ELR (cell line): ENCODE measurements around the gene NUP155.
"Not testable (repeated sequence)": the region's sequence is repeated elsewhere in the genome, so short reads cannot be mapped to it uniquely, and the experiment has no call there.

Experiments
- DNase-seq: peaks from one replicate; pipeline ENCODE4 v3.0.0-alpha.2; 2015; ENCODE audit warnings: low read depth

NUP155 gene

DNA sequence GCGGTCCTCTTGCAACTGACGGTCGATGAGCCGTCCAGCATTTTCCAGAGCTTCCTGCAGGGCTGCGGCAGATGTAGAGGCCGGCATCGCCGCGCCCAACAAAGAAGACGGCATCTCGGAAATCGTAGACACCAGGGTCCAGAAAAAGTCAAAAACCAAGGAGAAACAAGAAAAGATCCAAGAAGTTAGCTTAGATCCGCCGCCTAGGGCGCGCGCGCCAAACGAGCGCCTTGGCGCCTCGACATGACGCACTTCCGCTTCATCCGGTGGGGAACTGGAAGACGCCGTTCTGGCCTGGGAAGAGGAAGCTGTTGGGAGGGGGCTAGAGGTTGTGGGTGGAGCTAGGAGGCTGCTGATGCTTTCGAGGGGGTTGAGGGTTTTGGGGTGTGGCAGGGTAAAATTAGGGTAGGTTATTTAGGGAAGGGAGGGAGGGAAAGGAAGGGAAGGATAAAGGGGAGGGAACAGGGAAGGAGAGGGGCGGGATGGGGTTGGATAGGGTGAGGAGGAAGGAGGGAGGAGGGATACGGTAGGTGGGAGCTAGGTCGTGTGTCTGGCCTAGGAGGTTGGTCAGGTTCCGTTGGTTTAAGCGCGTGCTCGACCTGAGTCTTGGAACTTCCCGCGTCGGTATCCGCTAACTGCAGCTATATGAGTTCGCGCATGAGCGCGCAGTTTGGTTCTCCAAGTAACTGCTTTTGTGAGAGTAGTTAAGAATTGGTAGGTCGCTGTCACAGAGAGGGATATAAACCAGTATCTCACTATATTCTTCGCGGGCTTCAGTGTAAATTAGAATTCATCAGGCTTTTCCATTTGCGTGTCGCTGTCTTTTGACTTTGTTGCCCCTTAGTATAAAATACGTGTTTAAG is at the start of gene NUP155:
Gene NUP155, minus strand, starts transcription at position 243 of the 863 bp plus-strand sequence. Its CDS starts 129 bp downstream, at position 114.
- DNase-seq: peak; percentile 99

DNA sequence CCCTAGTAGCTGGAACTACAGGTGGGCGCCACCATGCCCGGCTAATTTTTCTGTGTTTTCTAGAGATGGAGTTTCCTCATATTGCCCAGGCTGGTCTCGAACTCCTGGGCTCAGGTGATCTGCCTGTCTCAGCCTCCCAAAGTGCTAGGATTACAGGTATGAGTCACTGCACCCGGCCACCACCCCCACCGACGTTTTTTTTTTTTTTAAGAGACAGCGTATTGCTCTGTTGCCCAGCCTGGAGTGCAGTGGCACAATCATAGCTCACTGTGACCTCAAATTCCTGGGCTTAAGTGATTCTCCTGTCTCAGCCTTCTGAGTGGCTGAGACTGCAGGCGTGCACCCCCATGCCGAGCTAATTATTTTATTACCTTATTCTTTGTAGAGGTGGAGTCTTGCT is 46.4 kb upstream of the NUP155 start:
- DNase-seq: no peak

DNA sequence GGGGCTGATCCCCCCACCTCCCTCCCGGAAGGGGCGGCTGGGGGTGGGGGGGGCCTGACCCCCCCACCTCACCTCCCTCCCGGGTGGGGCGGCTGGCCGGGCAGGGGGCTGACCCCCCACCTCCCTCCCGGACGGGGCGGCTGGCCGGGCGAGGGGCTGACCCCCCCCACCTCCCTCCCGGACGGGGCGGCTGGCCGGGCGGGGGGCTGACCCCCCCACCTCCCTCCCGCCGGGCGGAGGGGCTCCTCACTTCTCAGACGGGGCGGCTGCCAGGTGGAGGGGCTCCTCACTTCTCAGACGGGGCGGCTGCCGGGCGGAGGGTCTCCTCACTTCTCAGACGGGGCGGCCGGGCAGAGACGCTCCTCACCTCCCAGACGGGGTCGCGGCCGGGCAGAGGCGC is 44.5 kb upstream of the NUP155 start:
- not testable (repeated sequence) for DNase-seq

DNA sequence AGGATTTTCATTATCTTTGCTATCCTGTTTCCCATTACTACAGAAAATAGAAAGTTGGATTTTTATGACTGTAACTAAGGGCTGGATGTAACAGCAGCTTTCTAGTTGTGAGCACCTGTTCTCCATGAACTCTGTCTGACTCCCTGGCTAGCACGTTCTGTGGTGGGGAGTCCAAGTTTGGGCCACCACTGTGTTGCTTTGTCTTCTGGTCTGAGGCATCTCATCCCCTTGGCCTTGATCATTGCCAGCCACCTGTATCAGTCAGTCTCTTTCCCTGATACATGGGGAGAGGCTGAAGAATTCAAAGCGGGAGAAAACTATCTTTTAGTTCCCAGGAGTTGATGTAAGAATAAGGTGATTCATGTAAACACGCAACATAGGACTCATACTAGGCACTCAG is 41.6 kb upstream of the NUP155 start:
- no peak for DNase-seq

DNA sequence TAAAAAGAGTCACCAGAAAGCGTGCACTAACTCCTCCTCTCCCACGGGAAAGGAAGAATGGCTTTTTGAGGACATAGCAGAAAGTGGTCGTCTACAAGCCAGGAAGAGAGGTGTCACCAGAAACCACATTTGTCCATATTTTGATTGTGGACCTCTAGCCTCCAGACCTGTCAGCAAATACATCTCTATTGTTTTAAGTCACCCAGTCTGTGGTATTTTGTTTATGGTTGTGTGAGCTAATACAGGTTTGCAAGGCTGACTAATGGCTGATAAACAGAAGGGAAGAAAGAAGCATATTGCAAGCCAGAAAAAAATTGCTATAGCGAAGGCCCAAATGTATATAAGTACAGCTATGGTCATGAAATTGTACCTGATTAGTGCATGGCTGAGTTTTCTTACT is 29.6 kb upstream of the NUP155 start:
- peak; percentile 67 for DNase-seq

DNA sequence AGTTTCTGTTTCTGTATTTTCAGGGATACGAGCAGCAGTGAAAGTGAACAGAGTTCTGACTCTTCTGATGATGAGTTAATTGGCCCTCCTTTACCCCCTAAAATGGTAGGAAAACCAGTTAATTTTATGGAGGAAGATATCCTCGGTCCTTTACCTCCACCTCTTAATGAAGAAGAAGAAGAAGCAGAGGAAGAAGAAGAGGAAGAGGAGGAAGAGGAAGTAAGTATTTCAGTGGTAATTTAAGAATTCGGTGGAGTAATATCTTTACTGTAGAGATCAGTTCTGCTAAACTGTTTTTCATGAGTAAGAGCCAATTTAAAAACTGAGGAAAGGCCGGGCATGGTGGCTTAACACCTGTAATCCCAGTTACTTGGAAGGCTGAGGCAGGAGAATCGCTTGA is 25.4 kb upstream of the NUP155 start:
- DNase-seq: no peak

DNA sequence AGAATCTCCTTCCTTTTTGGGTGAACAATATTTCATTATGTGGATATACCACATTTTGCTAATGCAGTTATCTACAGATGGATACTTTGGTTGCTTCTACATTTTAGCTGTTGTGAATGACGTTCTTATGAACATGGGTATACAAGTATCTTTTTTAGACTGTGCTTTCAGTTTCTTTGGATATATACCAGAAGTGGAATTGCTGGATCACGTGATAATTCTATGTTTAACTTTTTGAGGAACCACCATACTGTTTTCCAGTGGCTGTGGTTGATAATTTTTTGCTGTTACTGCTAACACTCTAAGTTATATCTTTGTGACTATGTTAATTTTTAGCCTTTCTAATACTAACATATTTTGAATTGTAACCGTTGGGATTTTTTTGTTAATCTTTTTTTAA is 20.7 kb upstream of the NUP155 start:
- no peak for DNase-seq

DNA sequence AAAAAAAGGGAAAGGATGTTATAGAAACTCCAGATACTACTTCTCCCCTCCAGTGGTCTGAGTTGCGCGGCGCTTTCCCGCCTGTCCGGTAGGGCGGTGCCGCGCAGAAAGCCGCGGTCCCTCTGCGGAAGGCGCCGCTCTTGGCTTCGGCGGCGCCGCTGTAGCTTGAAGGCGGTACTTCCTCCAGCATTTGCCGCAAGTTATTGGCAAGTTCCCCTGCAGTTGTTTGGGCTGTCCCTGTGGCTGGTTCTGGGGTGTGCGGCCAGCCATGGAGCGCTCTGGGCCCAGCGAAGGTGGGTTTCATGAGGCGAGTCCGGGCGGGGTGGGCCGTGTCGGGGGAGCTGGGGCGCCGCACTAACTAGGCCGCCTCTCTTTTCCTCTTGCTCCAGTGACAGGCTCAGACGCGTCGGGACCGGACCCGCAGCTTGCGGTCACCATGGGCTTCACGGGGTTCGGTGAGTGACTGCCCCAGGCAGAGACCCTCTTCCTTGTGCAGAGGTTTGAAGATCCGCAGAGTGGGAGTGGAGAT is 8.3 kb upstream of the NUP155 start, which contains the start of gene WDR70:
Gene WDR70, plus strand, starts transcription at position 219 of the 529 bp plus-strand sequence. Its CDS starts 50 bp downstream, at position 269.
- DNase-seq: peak; percentile 91

DNA sequence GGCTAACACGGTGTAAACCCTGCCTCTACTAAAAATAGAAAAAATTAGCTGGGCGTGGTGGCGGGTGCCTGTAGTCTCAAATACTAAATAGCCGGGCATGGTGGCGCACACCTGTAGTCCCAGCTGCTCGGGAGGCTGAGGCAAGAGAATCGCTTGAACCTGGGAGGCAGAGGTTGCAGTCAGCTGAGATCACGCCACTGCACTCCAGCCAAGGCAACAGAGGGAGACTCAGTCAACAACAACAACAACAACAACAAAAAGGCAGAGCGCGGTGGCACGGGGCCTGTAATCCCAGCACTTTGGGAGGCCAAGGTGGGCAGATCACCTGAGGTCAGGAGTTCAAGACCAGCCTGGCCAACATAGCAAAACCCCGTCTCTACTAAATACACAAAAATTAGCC is 7.2 kb upstream of the NUP155 start:
- DNase-seq: not testable (repeated sequence)

DNA sequence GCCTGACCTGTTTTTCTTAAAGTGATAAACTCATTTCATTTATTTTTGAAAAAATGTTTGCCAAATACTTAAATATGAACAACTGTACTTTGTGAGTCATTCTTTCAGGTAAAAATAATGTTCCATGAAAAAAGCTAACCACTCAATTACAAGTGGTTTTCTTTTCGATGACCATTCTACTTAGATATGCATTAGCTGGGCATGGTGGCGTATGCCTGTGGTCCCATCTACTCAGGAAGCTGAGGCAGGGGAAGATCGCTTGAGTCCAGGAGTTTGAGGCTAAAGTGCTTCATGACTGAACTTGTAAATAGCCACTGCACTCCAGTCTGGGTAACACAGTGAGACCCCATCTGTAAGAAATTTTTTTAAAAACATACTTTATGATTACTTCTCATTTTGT is 4.2 kb upstream of the NUP155 start:
- no peak for DNase-seq

DNA sequence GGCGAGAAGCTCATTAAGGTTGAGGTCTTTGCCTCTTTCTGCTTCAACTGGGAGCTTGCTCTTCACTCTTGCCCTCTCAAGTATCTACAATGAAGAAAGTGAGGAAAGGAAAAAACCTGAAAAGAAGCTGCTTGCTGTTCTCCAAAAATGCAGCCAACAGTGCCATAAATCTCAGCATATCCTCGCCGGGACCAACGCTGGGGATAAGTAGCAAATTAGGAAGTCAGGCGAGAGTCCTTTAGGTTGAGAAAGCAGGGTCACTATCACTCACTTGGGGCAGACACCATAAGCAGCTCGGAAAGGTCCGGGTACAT is 399 bp downstream of the NUP155 start:
- DNase-seq: peak; percentile 8

DNA sequence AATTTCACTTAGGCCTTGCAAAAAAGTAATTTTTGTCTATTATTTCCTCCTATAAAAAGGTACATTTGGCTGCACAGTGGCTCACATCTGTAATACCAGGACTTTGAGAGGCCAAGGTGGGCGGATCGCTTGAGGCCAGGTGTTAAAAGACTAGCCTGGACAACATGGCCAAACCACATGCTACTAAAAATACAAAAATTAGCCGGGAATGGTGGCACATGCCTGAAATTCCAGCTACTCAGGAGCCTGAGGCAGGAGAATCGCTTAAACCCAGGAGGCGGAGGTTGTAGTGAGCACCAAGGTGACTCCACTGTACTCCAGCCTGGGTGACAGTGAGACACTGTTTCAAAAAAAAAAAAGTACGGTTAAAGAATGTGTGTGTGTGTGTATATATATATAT is 15.7 kb downstream of the NUP155 start:
- DNase-seq: no peak

DNA sequence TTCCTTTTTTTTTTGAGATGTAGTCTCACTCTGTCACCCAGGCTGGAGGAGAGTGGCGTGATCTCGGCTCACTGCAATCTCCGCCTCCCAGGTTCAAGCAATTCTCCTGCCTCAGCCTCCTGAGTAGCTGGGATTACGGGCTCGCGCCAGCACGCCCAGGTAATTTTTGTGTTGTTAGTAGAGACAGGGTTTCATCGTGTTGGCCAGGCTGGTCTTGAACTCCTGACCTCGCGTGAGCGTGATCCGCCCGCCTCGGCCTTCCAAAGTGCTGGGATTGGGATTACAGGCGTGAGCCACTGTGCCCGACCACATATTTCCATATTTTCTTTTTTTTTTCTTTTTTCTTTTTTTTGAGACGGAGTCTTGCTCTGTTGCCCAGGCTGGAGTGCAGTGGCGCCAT is 28.2 kb downstream of the NUP155 start:
- not testable (repeated sequence) for DNase-seq

DNA sequence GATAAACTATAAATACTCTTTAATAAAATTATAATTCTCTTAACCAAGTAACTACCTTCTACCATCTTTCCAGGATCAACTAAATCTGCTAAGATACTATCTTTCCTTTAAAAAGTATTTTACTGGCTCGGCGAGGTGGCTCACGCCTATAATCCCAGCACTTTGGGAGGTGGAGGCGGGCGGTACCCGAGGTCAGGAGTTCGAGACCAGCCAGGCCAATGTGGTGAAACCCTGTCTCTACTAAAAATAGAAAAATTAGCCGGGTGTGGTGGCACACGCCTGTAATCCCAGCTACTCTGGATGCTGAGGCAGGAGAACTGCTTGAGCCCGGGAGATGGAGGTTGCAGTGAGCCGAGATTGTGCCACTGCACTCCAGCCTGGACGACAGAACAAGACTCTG is 36.2 kb downstream of the NUP155 start:
- not testable (repeated sequence) for DNase-seq

DNA sequence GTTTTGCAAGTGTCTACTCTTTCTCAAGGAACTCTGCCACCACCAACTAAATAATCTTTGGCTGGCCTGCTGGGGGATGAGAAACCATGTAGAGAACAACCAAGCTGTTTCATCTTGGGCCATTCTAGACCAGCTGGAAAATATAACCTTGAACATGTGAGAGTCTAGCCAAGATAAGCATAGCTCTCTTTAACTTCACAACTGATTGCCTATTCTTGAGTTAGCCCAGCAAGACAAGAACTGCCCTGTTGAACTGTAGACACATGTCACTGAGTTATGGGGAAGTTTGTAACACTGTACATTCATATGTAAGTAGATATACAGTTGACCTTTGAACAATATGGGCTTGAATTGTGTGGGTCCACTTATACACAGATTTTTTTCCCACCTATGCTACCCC is 44.4 kb downstream of the NUP155 start:
- DNase-seq: no peak

DNA sequence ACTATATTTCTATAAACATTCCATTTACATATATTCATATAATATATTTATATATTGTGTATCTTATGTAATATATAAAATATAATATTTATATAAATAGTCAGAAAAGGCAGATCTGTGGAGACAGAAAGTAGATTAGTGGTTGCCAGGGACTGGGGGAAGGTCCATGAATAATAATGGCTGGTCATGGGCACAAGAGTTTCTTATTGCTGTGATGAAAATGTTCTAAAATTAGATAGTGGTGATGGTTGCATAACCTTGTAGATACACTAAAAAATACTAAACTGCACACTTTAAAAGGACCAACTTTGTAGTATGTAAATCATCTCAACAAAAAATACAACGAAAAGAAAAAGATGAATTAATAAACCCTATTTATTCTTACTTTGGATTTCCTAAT is 47.3 kb downstream of the NUP155 start:
- DNase-seq: no peak

DNA sequence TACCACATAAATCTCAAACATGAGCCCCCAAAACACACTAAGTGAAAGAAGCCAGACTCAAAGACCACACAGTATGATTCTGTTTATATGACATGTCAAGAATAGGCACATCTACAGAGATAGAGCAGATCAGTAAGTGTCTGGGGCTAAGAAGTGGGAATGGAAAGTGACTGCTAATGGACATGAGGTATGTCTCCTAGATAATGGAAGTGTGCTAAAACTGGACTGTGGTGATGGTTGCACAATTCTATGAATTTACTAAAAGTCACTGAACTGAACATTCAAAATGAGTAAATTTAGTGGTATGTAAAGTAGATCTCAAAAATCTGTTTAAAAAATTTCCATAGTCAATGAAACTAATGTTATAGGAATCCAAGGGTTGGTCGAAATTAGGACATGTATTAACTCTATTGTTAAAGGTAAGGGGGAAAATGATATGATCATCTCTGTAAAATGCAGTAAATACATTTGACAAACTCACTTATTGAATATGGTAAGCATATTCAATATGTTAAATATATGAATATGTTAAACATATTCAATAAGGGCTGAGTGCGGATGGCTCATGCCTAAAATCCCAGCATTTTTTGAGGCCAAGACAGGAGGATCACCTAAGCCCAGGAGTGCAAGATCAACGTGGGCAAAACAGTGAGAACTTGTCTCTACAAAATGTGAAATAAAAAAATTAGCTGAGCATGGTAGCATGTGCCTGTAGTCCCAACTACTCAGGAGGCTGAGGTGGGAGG is 51.7 kb downstream of the NUP155 start:
- DNase-seq: no peak

DNA sequence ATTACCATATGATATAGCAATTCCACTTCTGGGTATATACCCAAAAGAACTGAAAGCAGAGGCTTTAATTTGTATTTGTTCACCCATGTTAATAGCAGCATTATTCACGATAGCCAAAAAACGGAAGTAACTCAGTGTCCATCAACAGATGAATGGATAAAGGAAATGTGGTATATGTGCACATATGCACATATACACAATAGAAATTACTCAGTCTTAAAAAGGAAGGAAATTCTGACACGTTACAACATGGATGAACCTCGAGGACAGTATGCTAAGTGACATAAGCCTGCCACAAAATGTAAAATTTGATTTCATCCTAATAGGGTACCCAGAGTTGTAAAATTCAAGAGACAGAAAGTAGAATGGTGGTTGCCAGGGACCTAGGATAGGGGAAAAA is 54.9 kb downstream of the NUP155 start:
- no peak for DNase-seq

DNA sequence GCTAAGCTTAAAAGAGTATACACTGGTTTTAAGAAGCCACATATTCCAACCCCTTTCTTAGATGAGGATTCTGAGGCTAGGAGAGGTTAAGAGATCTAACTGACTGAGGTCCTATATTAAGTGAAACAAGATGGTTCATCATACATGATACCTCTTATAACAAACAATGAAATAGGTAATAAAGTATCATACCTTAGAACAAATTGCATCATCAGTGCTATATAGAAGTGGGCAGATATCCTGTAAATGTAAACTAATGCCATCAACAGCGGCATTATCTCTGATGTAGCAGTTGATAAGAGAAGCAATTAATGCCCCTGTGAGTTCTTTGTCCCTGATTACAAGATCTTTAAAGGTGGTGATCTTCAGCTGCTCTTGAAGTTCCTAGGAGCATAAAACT is 60.5 kb downstream of the NUP155 start:
- no peak for DNase-seq

DNA sequence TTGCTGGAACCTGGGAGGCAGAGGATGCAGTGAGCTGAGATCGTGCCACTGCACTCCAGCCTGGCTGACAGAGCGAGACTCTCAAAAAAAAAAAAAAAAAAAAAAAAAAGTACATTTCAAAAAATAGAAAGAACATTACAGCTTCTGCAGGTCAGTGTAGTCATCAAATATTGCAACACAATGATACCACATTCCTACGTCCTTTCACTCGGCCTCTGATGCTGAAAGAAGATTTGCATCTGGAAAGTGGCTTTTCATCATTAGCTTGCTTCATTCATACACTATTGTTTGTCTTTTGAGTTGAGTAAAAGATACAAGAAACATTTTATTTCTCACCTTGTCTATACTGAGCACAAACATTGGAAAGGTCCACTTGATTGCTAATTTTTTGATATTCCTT is 62.1 kb downstream of the NUP155 start:
- peak; percentile 27 for DNase-seq

DNA sequence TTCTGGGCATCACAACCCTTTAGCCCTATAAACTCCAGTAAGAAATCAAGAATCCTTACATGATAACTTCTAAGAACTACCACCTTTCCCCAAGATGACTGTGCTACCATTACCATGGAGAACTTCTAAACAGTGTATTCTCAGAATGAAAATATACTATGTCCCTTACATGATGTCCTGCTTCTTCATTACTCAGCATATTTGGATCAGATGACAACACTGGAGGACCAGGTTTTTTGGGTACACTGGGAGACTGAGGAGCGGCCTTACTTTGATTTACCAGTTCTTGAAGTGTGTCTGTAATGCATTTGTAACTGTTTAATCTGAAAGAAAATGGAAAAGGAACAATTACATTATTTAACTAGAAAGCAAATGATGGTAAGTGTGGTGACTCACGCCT is 66.0 kb downstream of the NUP155 start:
- DNase-seq: no peak

DNA sequence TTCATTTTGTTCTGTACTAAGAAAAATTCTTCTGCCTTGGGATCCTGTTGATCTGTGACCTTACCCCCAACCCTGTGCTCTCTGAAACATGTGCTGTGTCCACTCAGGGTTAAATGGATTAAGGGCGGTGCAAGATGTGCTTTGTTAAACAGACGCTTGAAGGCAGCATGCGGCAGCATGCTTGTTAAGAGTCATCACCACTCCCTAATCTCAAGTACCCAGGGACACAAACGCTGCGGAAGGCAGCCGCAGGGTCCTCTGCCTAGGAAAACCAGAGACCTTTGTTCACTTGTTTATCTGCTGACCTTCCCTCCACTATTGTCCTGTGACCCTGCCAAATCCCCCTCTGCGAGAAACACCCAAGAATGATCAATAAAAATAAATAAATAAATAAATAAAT is 74.6 kb downstream of the NUP155 start:
- not testable (repeated sequence) for DNase-seq

DNA sequence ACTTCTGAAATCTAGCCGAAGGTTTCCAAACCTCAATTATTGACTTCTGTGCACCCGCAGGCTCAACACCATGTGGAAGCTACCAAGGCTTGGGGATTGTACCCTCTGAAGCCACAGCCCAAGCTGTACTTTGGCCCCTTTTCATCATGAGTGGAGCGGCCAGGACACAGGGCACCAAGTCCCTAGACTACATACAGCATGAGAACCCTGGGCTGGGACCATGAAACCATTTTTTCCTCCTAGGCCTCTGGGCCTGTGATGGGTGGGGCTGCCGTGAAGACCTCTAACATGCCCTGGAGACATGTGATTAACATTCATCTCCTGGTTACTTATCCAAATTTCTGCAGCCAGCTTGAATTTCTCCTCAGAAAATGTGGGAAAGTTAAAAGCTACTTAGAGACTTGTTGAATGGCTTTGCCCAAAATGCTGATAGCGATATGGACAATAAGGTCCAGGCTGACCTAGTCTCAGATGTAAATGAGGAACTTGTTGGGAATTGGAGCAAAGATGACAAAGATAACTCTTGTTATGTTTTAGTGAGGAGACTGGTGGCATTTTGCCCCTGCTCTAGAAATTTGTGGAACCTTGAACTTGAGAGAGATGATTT is 87.6 kb downstream of the NUP155 start:
- no peak for DNase-seq
